Progenitor cell of endocrine pancreas (in vitro differentiated cells): ENCODE data around the gene MAP3K15. TPM values are rescaled to one million over a fixed set of nuclear protein-coding genes. Genes with fewer than 3 reads are reported as not detected.

Experiments used
- DNase-seq: peaks from one replicate; pipeline ENCODE4 v3.0.0; 2021; ENCODE audit warnings: low spot score; ENCODE audit not compliant: unreplicated experiment
- H3K27ac Mint-ChIP-seq: 2 replicates; pipeline ENCODE4 v1.8.0; 2021; ENCODE audit warnings: mild to moderate bottlenecking, moderate library complexity, mixed read lengths
- H3K27me3 Mint-ChIP-seq: 2 replicates; pipeline ENCODE4 v1.8.0; 2021; ENCODE audit warnings: mixed read lengths
- H3K36me3 Mint-ChIP-seq: 2 replicates; pipeline ENCODE4 v1.8.0; 2022; ENCODE audit warnings: mixed read lengths; ENCODE audit not compliant: insufficient read depth
- H3K4me1 Mint-ChIP-seq: 2 replicates; pipeline ENCODE4 v1.8.0; 2021; ENCODE audit warnings: low read depth, mixed read lengths
- H3K4me3 Mint-ChIP-seq: 2 replicates; pipeline ENCODE4 v1.8.0; 2021; ENCODE audit warnings: low read depth, mild to moderate bottlenecking, moderate library complexity, mixed read lengths
- H3K9me3 Mint-ChIP-seq: 2 replicates; pipeline ENCODE4 v1.8.0; 2021; ENCODE audit warnings: low read depth, mixed read lengths
- CTCF ChIP-seq: fragments of 200-600 bp; sonication (generic); IDR thresholded peaks from one replicate; pipeline ENCODE4 v1.5.0; 2021; ENCODE audit warnings: antibody characterized with exemption, mild to moderate bottlenecking; ENCODE audit not compliant: unreplicated experiment
- total RNA-seq: library from RNA; stranded (reverse); gene quantifications from 2 replicates; pipeline ENCODE4 v1.2.1, GENCODE V29; 2021

The MAP3K15 gene
- total RNA-seq, 1 donor from 2014 or later: 5.1 TPM

- Mint-ChIP-seq H3K4me3 (no peak overlapping the region), H3K9me3 (peaks cover 4% of the 10 kb centered on the region), H3K36me3 (peaks cover 2% of the 10 kb centered on the region), H3K27me3 (peaks cover 19% of the 10 kb centered on the region), H3K27ac (no peak overlapping the region), H3K4me1 (peaks cover 2% of the 10 kb centered on the region)
- no peak for DNase-seq
- TF ChIP-seq CTCF: no peak
Observed at GRCh38 chrX:19375546-19375945, 139.8 kb downstream of the MAP3K15 start.

GRCh38 chrX:19373351-19373891 lies 141.9 kb downstream of the MAP3K15 start:
- Mint-ChIP-seq H3K9me3 (peaks cover 2% of the 10 kb centered on the region), H3K4me3 (peak overlapping the region; percentile 26), H3K27me3 (peaks cover 19% of the 10 kb centered on the region), H3K36me3 (peaks cover 1% of the 10 kb centered on the region), H3K4me1 (peaks cover 2% of the 10 kb centered on the region), H3K27ac (no peak overlapping the region)
- no peak for DNase-seq
- no peak for TF ChIP-seq CTCF

- no peak for TF ChIP-seq CTCF
- DNase-seq: no peak
- Mint-ChIP-seq H3K4me3 (peak overlapping the region; percentile 67), H3K36me3 (peaks cover 1% of the 10 kb centered on the region), H3K27ac (peak overlapping the region; percentile 5), H3K9me3 (no peaks in the 10 kb centered on the region), H3K4me1 (peaks cover 2% of the 10 kb centered on the region), H3K27me3 (peaks cover 19% of the 10 kb centered on the region)
Observed at GRCh38 chrX:19372547-19373331, 142.6 kb downstream of the MAP3K15 start.

GRCh38 chrX:19372170-19372546 lies 143.2 kb downstream of the MAP3K15 start:
- peaks cover 19% of the 10 kb centered on the region for H3K27me3 Mint-ChIP-seq
- H3K36me3 Mint-ChIP-seq: peaks cover 3% of the 10 kb centered on the region
- H3K4me3 Mint-ChIP-seq: peak overlapping the region; percentile 67
- peaks cover 3% of the 10 kb centered on the region for H3K9me3 Mint-ChIP-seq
- peak overlapping the region; percentile 5 for H3K27ac Mint-ChIP-seq
- H3K4me1 Mint-ChIP-seq: peaks cover 2% of the 10 kb centered on the region
- DNase-seq: peak; percentile 45
- TF ChIP-seq CTCF: peak; percentile 76

- Mint-ChIP-seq H3K27me3 (peaks cover 19% of the 10 kb centered on the region), H3K4me1 (peaks cover 2% of the 10 kb centered on the region), H3K36me3 (peaks cover 9% of the 10 kb centered on the region), H3K27ac (no peak overlapping the region), H3K9me3 (peaks cover 6% of the 10 kb centered on the region), H3K4me3 (no peak overlapping the region)
- no peak for TF ChIP-seq CTCF
- DNase-seq: no peak
Observed at GRCh38 chrX:19370061-19370460, 145.2 kb downstream of the MAP3K15 start.
